Loucy (cell line): ENCODE data around the gene CCDC201.

Source experiments
- H2AFZ ChIP-seq: fragments of 200-600 bp; sonication (generic); 2 replicates; pipeline ENCODE4 v1.6.0; 2016; ENCODE audit warnings: antibody characterized with exemption, mild to moderate bottlenecking, low read length, moderate library complexity
- H3F3A ChIP-seq: fragments of 200-600 bp; 2 replicates; pipeline ENCODE4 v1.6.0; 2016; ENCODE audit warnings: antibody characterized with exemption, low read depth, mild to moderate bottlenecking
- H3K27me3 ChIP-seq: fragments of 200-600 bp; sonication (generic); 2 replicates; pipeline ENCODE4 v1.6.1; 2014; ENCODE audit warnings: low read length, mild to moderate bottlenecking; ENCODE audit not compliant: insufficient read depth, poor library complexity, severe bottlenecking
- H3K36me3 ChIP-seq: fragments of 200-600 bp; sonication (generic); 2 replicates; pipeline ENCODE4 v1.6.1; 2016; ENCODE audit warnings: low read length; ENCODE audit not compliant: insufficient read depth
- H3K4me1 ChIP-seq: fragments of 200-600 bp; sonication (generic); 2 replicates; pipeline ENCODE4 v1.5.1; 2014; ENCODE audit warnings: low read length, mild to moderate bottlenecking; ENCODE audit not compliant: insufficient read depth, poor library complexity, severe bottlenecking
- H3K4me2 ChIP-seq: fragments of 200-600 bp; sonication (generic); 2 replicates; pipeline ENCODE4 v1.6.0; 2014; ENCODE audit warnings: antibody characterized with exemption, low read length, low read depth, mild to moderate bottlenecking; ENCODE audit not compliant: poor library complexity, severe bottlenecking
- H3K4me3 ChIP-seq: fragments of 200-600 bp; sonication (generic); 2 replicates; pipeline ENCODE4 v1.5.1; 2014; ENCODE audit warnings: low read length, mild to moderate bottlenecking, mixed read lengths; ENCODE audit not compliant: poor library complexity, severe bottlenecking
- H3K79me2 ChIP-seq: fragments of 200-600 bp; sonication (generic); 2 replicates; pipeline ENCODE4 v1.6.1; 2014; ENCODE audit warnings: low read length; ENCODE audit not compliant: insufficient read depth
- H3K9ac ChIP-seq: fragments of 200-600 bp; sonication (generic); 2 replicates; pipeline ENCODE4 v1.6.0; 2014; ENCODE audit warnings: mild to moderate bottlenecking, low read depth, low read length, moderate library complexity; ENCODE audit not compliant: poor library complexity, severe bottlenecking
- H3K9me2 ChIP-seq: fragments of 200-600 bp; sonication (generic); replicated peaks from 2 replicates; pipeline ENCODE4 v1.6.1; 2016; ENCODE audit warnings: low read depth, low read length, mixed read lengths
- H3K9me3 ChIP-seq: fragments of 200-600 bp; sonication (generic); 2 replicates; pipeline ENCODE4 v1.6.1; 2014; ENCODE audit warnings: mild to moderate bottlenecking, antibody characterized with exemption, low read length, low read depth; ENCODE audit not compliant: insufficient read depth
- H4K20me1 ChIP-seq: fragments of 200-600 bp; sonication (generic); 2 replicates; pipeline ENCODE4 v1.6.0; 2014; ENCODE audit warnings: antibody characterized with exemption, low read length, mild to moderate bottlenecking; ENCODE audit not compliant: insufficient read depth, poor library complexity, severe bottlenecking
- CTCF ChIP-seq: fragments of 200-600 bp; sonication (generic); conservative IDR thresholded peaks from 2 replicates; pipeline ENCODE4 v1.5.1; 2014; ENCODE audit warnings: mild to moderate bottlenecking, antibody characterized with exemption, low read length
- EZH2phosphoT487 ChIP-seq: fragments of 200-600 bp; IDR thresholded peaks from 2 replicates; pipeline ENCODE4 v1.6.1; 2018; ENCODE audit warnings: antibody characterized with exemption, mild to moderate bottlenecking, moderate library complexity, borderline replicate concordance

The CCDC201 gene

DNA sequence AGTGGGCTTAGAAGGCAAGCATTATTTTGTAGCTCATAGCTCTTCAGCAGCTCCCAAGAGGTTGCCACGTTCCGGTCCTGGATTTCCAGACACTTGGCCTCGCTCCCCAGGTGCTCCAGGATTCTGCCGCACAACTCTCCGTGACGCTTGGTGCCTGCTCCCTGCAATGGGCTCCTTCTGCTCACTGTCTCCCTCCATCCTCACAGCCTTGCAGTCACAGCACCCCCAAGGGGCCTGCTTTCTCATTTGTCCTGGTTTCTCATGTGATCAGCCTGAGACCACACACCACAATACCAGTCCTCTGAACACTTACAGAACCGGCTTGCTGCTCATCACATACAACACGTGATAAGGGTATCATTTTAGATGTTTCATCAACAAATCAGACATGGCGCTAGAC lies 38.4 kb upstream of the CCDC201 start:
- no peak for TF ChIP-seq EZH2phosphoT487
- Histone ChIP-seq H3K27me3 (no peaks in the 10 kb centered on the region), H3F3A (no peaks in the 10 kb centered on the region), H3K9me3 (no peaks in the 10 kb centered on the region), H3K4me2 (no peak overlapping the region), H3K9ac (no peak overlapping the region), H2AFZ (no peak overlapping the region), H3K4me3 (no peak overlapping the region), H4K20me1 (no peaks in the 10 kb centered on the region), H3K79me2 (no peaks in the 10 kb centered on the region), H3K36me3 (no peaks in the 10 kb centered on the region), H3K4me1 (no peaks in the 10 kb centered on the region), H3K9me2 (no peaks in the 10 kb centered on the region)

DNA sequence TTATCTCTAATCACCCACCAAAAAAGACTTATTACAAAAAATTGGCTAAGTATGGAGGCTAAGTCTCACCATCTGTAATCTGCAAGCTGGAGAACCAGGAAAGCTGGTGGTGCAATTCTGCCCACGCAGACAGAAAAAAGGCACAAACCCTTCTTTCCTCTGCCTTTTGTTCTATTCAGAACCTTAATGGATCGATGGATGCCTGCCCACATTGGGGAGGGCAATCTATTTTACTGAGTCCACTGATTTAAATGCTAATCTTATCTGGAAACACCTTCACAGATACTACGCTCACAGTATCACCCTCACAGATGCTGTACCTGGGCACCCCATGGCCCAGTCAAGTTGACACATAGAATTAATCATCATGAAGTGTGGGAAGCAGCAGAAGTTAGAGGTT lies 38.0 kb upstream of the CCDC201 start:
- TF ChIP-seq EZH2phosphoT487 (no peak), CTCF (no peak)
- no peaks in the 10 kb centered on the region for H3K9me2 ChIP-seq
- H3K27me3 ChIP-seq: no peaks in the 10 kb centered on the region
- H3K4me1 ChIP-seq: no peaks in the 10 kb centered on the region
- H4K20me1 ChIP-seq: no peaks in the 10 kb centered on the region
- H3K36me3 ChIP-seq: no peaks in the 10 kb centered on the region
- H3K4me3 ChIP-seq: no peak overlapping the region
- H3K79me2 ChIP-seq: no peaks in the 10 kb centered on the region
- H3K9me3 ChIP-seq: no peaks in the 10 kb centered on the region
- no peak overlapping the region for H2AFZ ChIP-seq
- no peaks in the 10 kb centered on the region for H3F3A ChIP-seq
- no peak overlapping the region for H3K9ac ChIP-seq
- no peak overlapping the region for H3K4me2 ChIP-seq

GRCh38 chr7:45909561-45909960 lies 36.7 kb upstream of the CCDC201 start:
- no peaks in the 10 kb centered on the region for H3K36me3 ChIP-seq
- no peaks in the 10 kb centered on the region for H3K27me3 ChIP-seq
- 0 out of 2 replicates have a peak, but pooled peaks cover 5% of the 10 kb centered on the region for H3K9me2 ChIP-seq
- TF ChIP-seq CTCF (no peak), EZH2phosphoT487 (no peak)
- no peaks in the 10 kb centered on the region for H3F3A ChIP-seq
- H3K9me3 ChIP-seq: no peaks in the 10 kb centered on the region
- no peaks in the 10 kb centered on the region for H3K79me2 ChIP-seq
- H3K9ac ChIP-seq: no peak overlapping the region
- H3K4me3 ChIP-seq: no peak overlapping the region
- no peak overlapping the region for H2AFZ ChIP-seq
- no peaks in the 10 kb centered on the region for H3K4me1 ChIP-seq
- H3K4me2 ChIP-seq: no peak overlapping the region
- no peaks in the 10 kb centered on the region for H4K20me1 ChIP-seq

DNA sequence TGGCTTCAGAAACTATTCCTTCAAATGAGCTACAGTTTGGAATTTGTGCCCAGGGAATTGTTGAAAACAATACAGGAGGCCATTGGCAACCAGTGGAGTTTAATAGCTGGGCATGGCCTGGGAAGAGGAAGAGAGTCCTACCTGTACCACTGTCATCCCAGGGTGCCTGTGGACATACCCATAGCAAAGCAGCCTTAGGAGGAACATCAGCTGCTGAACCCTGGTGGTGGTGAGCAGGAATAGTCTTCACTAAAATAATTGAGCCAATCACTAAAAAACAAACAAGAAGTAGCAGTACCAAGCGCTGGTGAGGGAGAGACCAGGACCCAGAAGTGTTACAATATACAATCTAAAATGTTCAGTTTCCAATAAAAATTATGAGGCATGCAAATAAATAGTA lies 29.9 kb upstream of the CCDC201 start:
- Histone ChIP-seq H3K9me3 (no peaks in the 10 kb centered on the region), H4K20me1 (no peaks in the 10 kb centered on the region), H3K4me2 (no peak overlapping the region), H3K9ac (no peak overlapping the region), H3K27me3 (no peaks in the 10 kb centered on the region), H2AFZ (no peak overlapping the region), H3K36me3 (no peaks in the 10 kb centered on the region), H3K9me2 (0 out of 2 replicates have a peak, but pooled peaks cover 5% of the 10 kb centered on the region), H3K4me1 (no peaks in the 10 kb centered on the region), H3K79me2 (no peaks in the 10 kb centered on the region), H3F3A (no peaks in the 10 kb centered on the region), H3K4me3 (no peak overlapping the region)
- TF ChIP-seq EZH2phosphoT487 (no peak), CTCF (no peak)
